Panc1 (cell line): ENCODE measurements around the gene BAIAP3. TPM values are rescaled to one million over a fixed set of nuclear protein-coding genes. Genes with fewer than 3 reads are reported as not detected.

ENCODE experiments used
- ATAC-seq: fragments of 200-7000 bp; cut with Tn5 transposase; 2 replicates; pipeline ENCODE4 v1.9.1; 2020; ENCODE audit warnings: mild to moderate bottlenecking, moderate library complexity
- BruUV-seq: library from RNA; stranded (reverse); fragments of 400-500 nt; replicated peaks from 2 replicates; lab custom pipeline; 2021; lab: Mats Ljungman, UMichigan
- CTCF ChIA-PET: fragments of 300-600 bp; sonication (Branson Sonifier 250); formaldehyde crosslinking; loops from one replicate; lab custom pipeline; 2022; ENCODE audit warnings: antibody characterized with exemption; lab: Charles Lee
- POLR2A ChIA-PET: fragments of 300-600 bp; sonication (Branson Sonifier 250); formaldehyde crosslinking; loops from one replicate; lab custom pipeline; 2022; ENCODE audit warnings: antibody characterized with exemption; lab: Charles Lee
- DNase-seq: peaks from one replicate; pipeline ENCODE4 v3.0.0-alpha.2; 2010; ENCODE audit warnings: low read depth, low spot score
- H3K27ac ChIP-seq: 2 replicates; pipeline ENCODE4 v1.5.1; 2011; ENCODE audit warnings: mild to moderate bottlenecking, low read length, inconsistent platforms
- H3K27me3 ChIP-seq: fragments of 200-500 bp; sonication (Bioruptor generic); 2 replicates; pipeline ENCODE4 v1.6.0; 2014; ENCODE audit warnings: low read length, inconsistent platforms; ENCODE audit not compliant: control insufficient read depth, insufficient read depth
- H3K36me3 ChIP-seq: fragments of 200-500 bp; sonication (Bioruptor generic); 2 replicates; pipeline ENCODE4 v1.5.1; 2014; ENCODE audit warnings: inconsistent platforms, mild to moderate bottlenecking, low read length, moderate library complexity; ENCODE audit not compliant: control insufficient read depth, insufficient read depth
- H3K4me1 ChIP-seq: 2 replicates; pipeline ENCODE4 v1.5.1; 2011; ENCODE audit warnings: inconsistent platforms, mild to moderate bottlenecking, low read length, moderate library complexity; ENCODE audit not compliant: control insufficient read depth, insufficient read depth
- H3K4me3 ChIP-seq, 2 experiments: 2 replicates each; pipeline ENCODE4 v1.5.1; 2011 to 2012; ENCODE audit warnings: low read depth in 2 of 2, low read length in 2 of 2, mild to moderate bottlenecking in 2 of 2, inconsistent platforms in 1 of 2, moderate library complexity in 1 of 2
- H3K9me3 ChIP-seq: fragments of 200-500 bp; sonication (Bioruptor generic); 2 replicates; pipeline ENCODE4 v1.5.1; 2014; ENCODE audit warnings: low read depth, mild to moderate bottlenecking, inconsistent platforms, low read length, moderate library complexity; ENCODE audit not compliant: control insufficient read depth, insufficient read depth
- CTCF ChIP-seq: fragments of 450-650 bp; IDR thresholded peaks from 2 replicates; pipeline ENCODE4 v1.5.1; 2017; ENCODE audit warnings: mild to moderate bottlenecking
- POLR2AphosphoS5 ChIP-seq: IDR thresholded peaks from 2 replicates; pipeline ENCODE4 v1.6.1; 2012; ENCODE audit warnings: mild to moderate bottlenecking, low read depth, low read length, moderate library complexity
- REST ChIP-seq, 2 experiments: IDR thresholded peaks; 2 replicates each; pipeline ENCODE4 v1.6.1; 2011 to 2012; ENCODE audit warnings: low read depth in 2 of 2, control low read depth in 1 of 2, low read length in 1 of 2, mild to moderate bottlenecking in 1 of 2, moderate library complexity in 1 of 2; ENCODE audit not compliant: insufficient read depth in 1 of 2
- SIN3A ChIP-seq: IDR thresholded peaks from 2 replicates; pipeline ENCODE4 v1.6.1; 2012; ENCODE audit warnings: low read depth, mild to moderate bottlenecking, low read length, moderate library complexity, borderline replicate concordance; ENCODE audit not compliant: insufficient read depth
- TCF7L2 ChIP-seq: IDR thresholded peaks from 2 replicates; pipeline ENCODE4 v1.6.1; 2011; ENCODE audit warnings: mild to moderate bottlenecking, low read depth, low read length, inconsistent platforms
- in situ Hi-C: cut with HindIII; loops from 2 replicates; pipeline ENCODE4 v1.10.0; 2016; ENCODE audit warnings: low sequenced_read_pairs, low pct_unique_long_range_greater_than_20kb
- intact Hi-C: fragments of 100-400 bp; cut with micrococcal nuclease; formaldehyde crosslinking; loops from one replicate; pipeline ENCODE4 v1.10.0; 2022; ENCODE audit not compliant: unreplicated experiment
- total RNA-seq: library from RNA; stranded (reverse); gene quantifications from one replicate; pipeline ENCODE4 v1.2.1, GENCODE V29; 2021; ENCODE audit not compliant: unreplicated experiment

Gene BAIAP3
- total RNA-seq, 1 experiment from 2014 or later: 9.4 TPM

- Histone ChIP-seq H3K27me3 (no peaks in the 10 kb centered on the region), H3K27ac (no peak overlapping the region; the same call in 1 of the 2 replicates), H3K9me3 (no peaks in the 10 kb centered on the region), H3K4me3 (peak overlapping the region in 1 of 2 experiments; percentile 68; a peak in 2 of 4 replicates), H3K36me3 (no peaks in the 10 kb centered on the region), H3K4me1 (peaks cover 6% of the 10 kb centered on the region; the same call in 1 of the 2 replicates)
- intact Hi-C loops (no loop called here), in situ Hi-C loops (no loop called here)
- no peak for TF ChIP-seq POLR2AphosphoS5
- TF ChIP-seq TCF7L2: no peak
- no peak for TF ChIP-seq REST (IDR thresholded peaks at IDR 0.05; ENCODE audit: insufficient read depth in 1 of 2, low read depth in 2 of 2, low read length in 1 of 2)
- TF ChIP-seq CTCF: no peak
- TF ChIP-seq SIN3A: no peak
- ATAC-seq (no peak), DNase-seq (no peak)
- CTCF ChIA-PET: no interaction called here
- POLR2A ChIA-PET: no interaction called here
- BruUV-seq: no TSS peak
Observed at GRCh38 chr16:1377406-1378010, 44.1 kb downstream of the BAIAP3 start.

- H3K4me3 ChIP-seq: peak overlapping the region; percentile 59 to 68
- in situ Hi-C loops (no loop called here), intact Hi-C loops (no loop called here)
- TF ChIP-seq REST (IDR thresholded peaks at IDR 0.05; ENCODE audit: insufficient read depth in 1 of 2, low read depth in 2 of 2, low read length in 1 of 2) (no peak), TCF7L2 (no peak), CTCF (no peak), SIN3A (no peak), POLR2AphosphoS5 (no peak)
- H3K27ac ChIP-seq: peak overlapping the region; percentile 65
- no peaks in the 10 kb centered on the region for H3K27me3 ChIP-seq
- no peak for DNase-seq
- BruUV-seq: TSS peak; percentile 80
- H3K36me3 ChIP-seq: no peaks in the 10 kb centered on the region
- POLR2A ChIA-PET: no interaction called here
- CTCF ChIA-PET: no interaction called here
- H3K9me3 ChIP-seq: no peaks in the 10 kb centered on the region
- H3K4me1 ChIP-seq: peaks cover 6% of the 10 kb centered on the region; the same call in 1 of the 2 replicates
- 0 out of 2 replicates have a peak, but pooled peaks have one; percentile 14 for ATAC-seq
Observed at GRCh38 chr16:1378087-1378803, 44.8 kb downstream of the BAIAP3 start.
